SK-N-SH (cell line): ENCODE measurements around the gene PLK3. TPM values are rescaled to one million over a fixed set of nuclear protein-coding genes. Genes with fewer than 3 reads are reported as not detected.

Experiments
- CTCF ChIA-PET: fragments of 300-600, 350-600 bp; formaldehyde crosslinking; extraction: SDS; loops from one replicate; lab custom pipeline; 2021; lab: Yijun Ruan, JAX
- POLR2A ChIA-PET: fragments of 350-600 bp; sonication (Branson Sonifier 250); formaldehyde crosslinking; extraction: SDS; loops from one replicate; lab custom pipeline; 2020; ENCODE audit warnings: antibody characterized with exemption, inconsistent platforms; lab: Yijun Ruan, JAX
- DNase-seq: peaks from one replicate; pipeline ENCODE4 v3.0.0; 2012
- H2AFZ ChIP-seq: fragments of 200-600 bp; sonication (generic); 2 replicates; pipeline ENCODE4 v1.8.1; 2016; ENCODE audit warnings: antibody characterized with exemption, mild to moderate bottlenecking, low read depth
- H3F3A ChIP-seq: fragments of 200-600 bp; sonication (generic); replicated peaks from 2 replicates; pipeline ENCODE3; 2016; ENCODE audit warnings: antibody characterized with exemption, mild to moderate bottlenecking; ENCODE audit not compliant: insufficient read depth
- H3K27ac ChIP-seq, 2 experiments: fragments of 200-500 bp in 1 of 2; fragments of 200-600 bp in 1 of 2; sonication (Bioruptor generic) in 1 of 2; sonication (generic), shearing (Covaris generic) in 1 of 2; 2 replicates each; pipeline versions ENCODE4 v1.5.1 to v1.6.1; 2014 to 2016; ENCODE audit warnings: low read depth in 2 of 2, inconsistent platforms in 1 of 2, low read length in 1 of 2, mild to moderate bottlenecking in 1 of 2, mixed read lengths in 1 of 2
- H3K27me3 ChIP-seq: fragments of 200-600 bp; sonication (generic), shearing (Covaris generic); 2 replicates; pipeline ENCODE4 v1.6.1; 2016; ENCODE audit warnings: mixed run types; ENCODE audit not compliant: insufficient read depth
- H3K36me3 ChIP-seq, 2 experiments: fragments of 200-500 bp in 1 of 2; fragments of 200-600 bp in 1 of 2; sonication (Bioruptor generic) in 1 of 2; sonication (generic) in 1 of 2; replicated peaks in 1 of 2; 2 replicates each; pipeline versions ENCODE3 to v1.5.1; 2014 to 2016; ENCODE audit warnings: low read length in 1 of 2, mild to moderate bottlenecking in 1 of 2; ENCODE audit not compliant: insufficient read depth in 2 of 2, control insufficient read depth in 1 of 2
- H3K4me1 ChIP-seq, 2 experiments: fragments of 200-500 bp in 1 of 2; fragments of 200-600 bp in 1 of 2; sonication (Bioruptor generic) in 1 of 2; sonication (generic), shearing (Covaris generic) in 1 of 2; 2 replicates each; pipeline versions ENCODE4 v1.5.1 to v1.6.1; 2014 to 2016; ENCODE audit warnings: low read depth in 1 of 2, low read length in 1 of 2, mixed run types in 1 of 2; ENCODE audit not compliant: insufficient read depth in 2 of 2, control insufficient read depth in 1 of 2
- H3K4me2 ChIP-seq: fragments of 200-600 bp; sonication (generic), shearing (Covaris generic); 2 replicates; pipeline ENCODE4 v1.6.1; 2017; ENCODE audit warnings: mixed run types
- H3K4me3 ChIP-seq, 2 experiments: fragments of 200-500 bp in 1 of 2; fragments of 200-600 bp in 1 of 2; sonication (Bioruptor generic) in 1 of 2; sonication (generic), shearing (Covaris generic) in 1 of 2; 2 replicates each; pipeline versions ENCODE4 v1.5.1 to v1.8.1; 2014 to 2016; ENCODE audit warnings: low read depth in 2 of 2, inconsistent platforms in 1 of 2, low read length in 1 of 2, mild to moderate bottlenecking in 1 of 2, mixed read lengths in 1 of 2, moderate library complexity in 1 of 2
- H3K79me2 ChIP-seq: fragments of 200-600 bp; sonication (generic); 2 replicates; pipeline ENCODE4 v1.8.1; 2017; ENCODE audit warnings: mild to moderate bottlenecking; ENCODE audit not compliant: insufficient read depth
- H3K9ac ChIP-seq: fragments of 200-600 bp; sonication (generic); 2 replicates; pipeline ENCODE4 v1.6.1; 2017; ENCODE audit warnings: mixed run types
- H3K9me2 ChIP-seq: fragments of 200-600 bp; sonication (generic); 2 replicates; pipeline ENCODE4 v1.6.1; 2017; ENCODE audit warnings: mixed run types
- H3K9me3 ChIP-seq: fragments of 200-600 bp; sonication (generic); 2 replicates; pipeline ENCODE4 v1.6.1; 2017; ENCODE audit warnings: mixed run types, mild to moderate bottlenecking, moderate library complexity
- H4K20me1 ChIP-seq: fragments of 200-600 bp; sonication (generic); 2 replicates; pipeline ENCODE4 v1.6.1; 2017; ENCODE audit warnings: mild to moderate bottlenecking, mixed run types; ENCODE audit not compliant: insufficient read depth
- CHD2 ChIP-seq: fragments of 150-350 bp; IDR thresholded peaks from 2 replicates; pipeline ENCODE4 v1.6.1; 2018; ENCODE audit warnings: low read length; ENCODE audit not compliant: partially characterized antibody
- FOSL2 ChIP-seq: IDR thresholded peaks from 2 replicates; pipeline ENCODE4 v1.4.0; 2012; ENCODE audit warnings: low read depth, mild to moderate bottlenecking, moderate library complexity, borderline replicate concordance
- GABPA ChIP-seq: IDR thresholded peaks from 2 replicates; pipeline ENCODE4 v1.4.0; 2012; ENCODE audit warnings: low read depth, mild to moderate bottlenecking
- GATA2 ChIP-seq: sonication (generic); formaldehyde crosslinking; IDR thresholded peaks from 2 replicates; pipeline ENCODE4 v1.5.0; 2020; ENCODE audit warnings: mild to moderate bottlenecking, missing genetic modification reagents
- MXI1 ChIP-seq: IDR thresholded peaks from 2 replicates; pipeline ENCODE4 v1.6.1; 2012; ENCODE audit warnings: mild to moderate bottlenecking, low read depth, low read length, improper control_type of control experiment
- TAF1 ChIP-seq: IDR thresholded peaks from 2 replicates; pipeline ENCODE4 v1.6.1; 2012; ENCODE audit warnings: low read depth, mild to moderate bottlenecking, low read length, moderate library complexity, borderline replicate concordance
- USF1 ChIP-seq: IDR thresholded peaks from 2 replicates; pipeline ENCODE4 v1.4.0; 2012; ENCODE audit warnings: low read depth, borderline replicate concordance
- WGBS: methylation state at CpG from one replicate; pipeline ENCODE4 v1.1.6; 2017; ENCODE audit warnings: low lambda C conversion rate; 5-methylcytosine and 5-hydroxymethylcytosine counted together
- polyA plus RNA-seq, 3 experiments: library from polyadenylated mRNA; depleted of rRNA; stranded (reverse); fragments of >200 nt; gene quantifications; 2 replicates each; pipeline ENCODE4 v1.2.3, GENCODE V29; 2012

Gene PLK3
- polyA plus RNA-seq, 1 of the 3 experiments (the other 2 are of a cell fraction) = 82.8 TPM

GRCh38 chr1:44780583-44781121, 19.5 kb upstream of the PLK3 start:
- Histone ChIP-seq H3K27me3 (no peaks in the 10 kb centered on the region), H4K20me1 (peaks cover 41% of the 10 kb centered on the region)
- TF ChIP-seq GABPA (no peak), GATA2 (CRISPR knock-in tag) (no peak), MXI1 (no peak), TAF1 (no peak), USF1 (no peak), FOSL2 (no peak)
- TF ChIP-seq, all 33 proteins: peak for 0
- Histone ChIP-seq H3K36me3 (peaks cover 22 to 58% of the 10 kb centered on the region in 2 experiments), H3K27ac (no peak overlapping the region), H3K9me2 (no peaks in the 10 kb centered on the region), H2AFZ (no peak overlapping the region), H3K79me2 (peaks cover 40% of the 10 kb centered on the region), H3F3A (peaks cover 60% of the 10 kb centered on the region), H3K4me2 (no peak overlapping the region), H3K9me3 (no peaks in the 10 kb centered on the region), H3K4me3 (no peak overlapping the region), H3K9ac (no peak overlapping the region), H3K4me1 (peaks cover 14 to 18% of the 10 kb centered on the region in 2 experiments; a peak in 3 of 4 replicates)
- WGBS = 97% methylated on average over 12 of the region's 14 CpGs
- DNase-seq = no peak
- ChIA-PET CTCF (interaction anchor here (0.6 to 1.4 kb wide), 5 partner anchors 16 to 230 kb away, joined by 3 to 4 read pairs (median 3); partner anchors contain the start of genes HECTD3, PLK3 and RNU5D-1), POLR2A (interaction anchor here (0.8 to 1.4 kb wide), 3 partner anchors 9 to 28 kb away, joined by 3 to 5 read pairs (median 3); partner anchors contain the start of gene BTBD19)

GRCh38 chr1:44783697-44784093, 16.5 kb upstream of the PLK3 start:
- Histone ChIP-seq H3K4me3 (no peak overlapping the region), H3K9ac (no peak overlapping the region), H3K9me3 (no peaks in the 10 kb centered on the region), H2AFZ (no peak overlapping the region), H3K9me2 (no peaks in the 10 kb centered on the region), H3K4me1 (peaks cover 0 to 5% of the 10 kb centered on the region in 2 experiments; a peak in 1 of 4 replicates), H3F3A (peaks cover 35% of the 10 kb centered on the region), H3K27me3 (no peaks in the 10 kb centered on the region), H4K20me1 (peaks cover 13% of the 10 kb centered on the region), H3K27ac (no peak overlapping the region), H3K4me2 (no peak overlapping the region), H3K79me2 (peaks cover 9% of the 10 kb centered on the region; the same call in 1 of the 2 replicates), H3K36me3 (peaks cover 6 to 31% of the 10 kb centered on the region in 2 experiments)
- 84% methylated on average over 8 of the region's 8 CpGs for WGBS
- CTCF ChIA-PET = interaction anchor here (0.7 to 1.2 kb wide), 5 partner anchors 8 to 68 kb away, joined by 3 to 4 read pairs (median 3); partner anchors contain the start of genes PLK3 and RPS8
- POLR2A ChIA-PET = interaction anchor here (1.3 to 2.3 kb wide), 2 partner anchors 8 to 25 kb away, joined by 7 to 10 read pairs; partner anchors contain the start of genes BTBD19 and RPS8
- no peak for TF ChIP-seq CHD2
- no peak for DNase-seq
